SK-N-SH (cell line): ENCODE measurements around the gene ELOA. TPM values are rescaled to one million over a fixed set of nuclear protein-coding genes. Genes with fewer than 3 reads are reported as not detected.

Source experiments
- CTCF ChIA-PET: fragments of 300-600, 350-600 bp; formaldehyde crosslinking; extraction: SDS; loops from one replicate; lab custom pipeline; 2021; lab: Yijun Ruan, JAX
- POLR2A ChIA-PET: fragments of 350-600 bp; sonication (Branson Sonifier 250); formaldehyde crosslinking; extraction: SDS; loops from one replicate; lab custom pipeline; 2020; ENCODE audit warnings: antibody characterized with exemption, inconsistent platforms; lab: Yijun Ruan, JAX
- DNase-seq: peaks from one replicate; pipeline ENCODE4 v3.0.0; 2012
- H2AFZ ChIP-seq: fragments of 200-600 bp; sonication (generic); 2 replicates; pipeline ENCODE4 v1.8.1; 2016; ENCODE audit warnings: antibody characterized with exemption, mild to moderate bottlenecking, low read depth
- H3F3A ChIP-seq: fragments of 200-600 bp; sonication (generic); replicated peaks from 2 replicates; pipeline ENCODE3; 2016; ENCODE audit warnings: antibody characterized with exemption, mild to moderate bottlenecking; ENCODE audit not compliant: insufficient read depth
- H3K27ac ChIP-seq, 2 experiments: fragments of 200-500 bp in 1 of 2; fragments of 200-600 bp in 1 of 2; sonication (Bioruptor generic) in 1 of 2; sonication (generic), shearing (Covaris generic) in 1 of 2; 2 replicates each; pipeline versions ENCODE4 v1.5.1 to v1.6.1; 2014 to 2016; ENCODE audit warnings: low read depth in 2 of 2, inconsistent platforms in 1 of 2, low read length in 1 of 2, mild to moderate bottlenecking in 1 of 2, mixed read lengths in 1 of 2
- H3K27me3 ChIP-seq: fragments of 200-600 bp; sonication (generic), shearing (Covaris generic); 2 replicates; pipeline ENCODE4 v1.6.1; 2016; ENCODE audit warnings: mixed run types; ENCODE audit not compliant: insufficient read depth
- H3K36me3 ChIP-seq, 2 experiments: fragments of 200-500 bp in 1 of 2; fragments of 200-600 bp in 1 of 2; sonication (Bioruptor generic) in 1 of 2; sonication (generic) in 1 of 2; replicated peaks in 1 of 2; 2 replicates each; pipeline versions ENCODE3 to v1.5.1; 2014 to 2016; ENCODE audit warnings: low read length in 1 of 2, mild to moderate bottlenecking in 1 of 2; ENCODE audit not compliant: insufficient read depth in 2 of 2, control insufficient read depth in 1 of 2
- H3K4me1 ChIP-seq, 2 experiments: fragments of 200-500 bp in 1 of 2; fragments of 200-600 bp in 1 of 2; sonication (Bioruptor generic) in 1 of 2; sonication (generic), shearing (Covaris generic) in 1 of 2; 2 replicates each; pipeline versions ENCODE4 v1.5.1 to v1.6.1; 2014 to 2016; ENCODE audit warnings: low read depth in 1 of 2, low read length in 1 of 2, mixed run types in 1 of 2; ENCODE audit not compliant: insufficient read depth in 2 of 2, control insufficient read depth in 1 of 2
- H3K4me2 ChIP-seq: fragments of 200-600 bp; sonication (generic), shearing (Covaris generic); 2 replicates; pipeline ENCODE4 v1.6.1; 2017; ENCODE audit warnings: mixed run types
- H3K4me3 ChIP-seq, 2 experiments: fragments of 200-500 bp in 1 of 2; fragments of 200-600 bp in 1 of 2; sonication (Bioruptor generic) in 1 of 2; sonication (generic), shearing (Covaris generic) in 1 of 2; 2 replicates each; pipeline versions ENCODE4 v1.5.1 to v1.8.1; 2014 to 2016; ENCODE audit warnings: low read depth in 2 of 2, inconsistent platforms in 1 of 2, low read length in 1 of 2, mild to moderate bottlenecking in 1 of 2, mixed read lengths in 1 of 2, moderate library complexity in 1 of 2
- H3K79me2 ChIP-seq: fragments of 200-600 bp; sonication (generic); 2 replicates; pipeline ENCODE4 v1.8.1; 2017; ENCODE audit warnings: mild to moderate bottlenecking; ENCODE audit not compliant: insufficient read depth
- H3K9ac ChIP-seq: fragments of 200-600 bp; sonication (generic); 2 replicates; pipeline ENCODE4 v1.6.1; 2017; ENCODE audit warnings: mixed run types
- H3K9me2 ChIP-seq: fragments of 200-600 bp; sonication (generic); 2 replicates; pipeline ENCODE4 v1.6.1; 2017; ENCODE audit warnings: mixed run types
- H3K9me3 ChIP-seq: fragments of 200-600 bp; sonication (generic); 2 replicates; pipeline ENCODE4 v1.6.1; 2017; ENCODE audit warnings: mixed run types, mild to moderate bottlenecking, moderate library complexity
- H4K20me1 ChIP-seq: fragments of 200-600 bp; sonication (generic); 2 replicates; pipeline ENCODE4 v1.6.1; 2017; ENCODE audit warnings: mild to moderate bottlenecking, mixed run types; ENCODE audit not compliant: insufficient read depth
- ELF1 ChIP-seq: IDR thresholded peaks from 2 replicates; pipeline ENCODE4 v1.4.0; 2012
- EP300 ChIP-seq, 2 experiments: IDR thresholded peaks; 2 replicates each; pipeline versions ENCODE4 v1.4.0 to v1.6.1; 2012; ENCODE audit warnings: borderline replicate concordance in 1 of 2, low read depth in 1 of 2, low read length in 1 of 2
- FOSL2 ChIP-seq: IDR thresholded peaks from 2 replicates; pipeline ENCODE4 v1.4.0; 2012; ENCODE audit warnings: low read depth, mild to moderate bottlenecking, moderate library complexity, borderline replicate concordance
- FOXJ3 ChIP-seq: sonication (generic); formaldehyde crosslinking; IDR thresholded peaks from 2 replicates; pipeline ENCODE4 v1.5.1; 2020; ENCODE audit warnings: mild to moderate bottlenecking, missing genetic modification reagents
- GATA2 ChIP-seq: sonication (generic); formaldehyde crosslinking; IDR thresholded peaks from 2 replicates; pipeline ENCODE4 v1.5.0; 2020; ENCODE audit warnings: mild to moderate bottlenecking, missing genetic modification reagents
- JUND ChIP-seq: IDR thresholded peaks from 2 replicates; pipeline ENCODE4 v1.4.0; 2012
- MAX ChIP-seq: IDR thresholded peaks from 2 replicates; pipeline ENCODE4 v1.4.0; 2012; ENCODE audit warnings: low read depth
- MXI1 ChIP-seq: IDR thresholded peaks from 2 replicates; pipeline ENCODE4 v1.6.1; 2012; ENCODE audit warnings: mild to moderate bottlenecking, low read depth, low read length, improper control_type of control experiment
- NRF1 ChIP-seq: IDR thresholded peaks from 2 replicates; pipeline ENCODE4 v1.6.1; 2012; ENCODE audit warnings: low read depth, mild to moderate bottlenecking, low read length
- PBX3 ChIP-seq: IDR thresholded peaks from 2 replicates; pipeline ENCODE4; 2012
- POLR2AphosphoS5 ChIP-seq: IDR thresholded peaks from 2 replicates; pipeline ENCODE4 v1.6.1; 2012; ENCODE audit warnings: low read depth, low read length
- SIN3A ChIP-seq: IDR thresholded peaks from 2 replicates; pipeline ENCODE4 v1.6.1; 2012; ENCODE audit warnings: low read depth, mild to moderate bottlenecking, low read length, moderate library complexity, borderline replicate concordance
- TAF1 ChIP-seq: IDR thresholded peaks from 2 replicates; pipeline ENCODE4 v1.6.1; 2012; ENCODE audit warnings: low read depth, mild to moderate bottlenecking, low read length, moderate library complexity, borderline replicate concordance
- TCF12 ChIP-seq: IDR thresholded peaks from 2 replicates; pipeline ENCODE4 v1.4.0; 2012
- TEAD4 ChIP-seq: IDR thresholded peaks from 2 replicates; pipeline ENCODE4 v1.4.0; 2012; ENCODE audit warnings: mild to moderate bottlenecking, borderline replicate concordance; ENCODE audit not compliant: insufficient read depth
- USF2 ChIP-seq: fragments of 150-350 bp; IDR thresholded peaks from 2 replicates; pipeline ENCODE4 v1.6.1; 2017; ENCODE audit warnings: antibody characterized with exemption, low read length, low read depth, borderline replicate concordance
- YY1 ChIP-seq: IDR thresholded peaks from 2 replicates; pipeline ENCODE4 v1.4.0; 2012; ENCODE audit warnings: low read depth, mild to moderate bottlenecking
- WGBS: methylation state at CpG from one replicate; pipeline ENCODE4 v1.1.6; 2017; ENCODE audit warnings: low lambda C conversion rate; 5-methylcytosine and 5-hydroxymethylcytosine counted together
- polyA plus RNA-seq, 3 experiments: library from polyadenylated mRNA; depleted of rRNA; stranded (reverse); fragments of >200 nt; gene quantifications; 2 replicates each; pipeline ENCODE4 v1.2.3, GENCODE V29; 2012

The ELOA gene
- polyA plus RNA-seq, 1 of the 3 experiments (the other 2 are of a cell fraction), result 14.5 TPM

GRCh38 chr1:23719162-23719820 lies 24.0 kb upstream of the ELOA start:
- POLR2A ChIA-PET, result no interaction called here
- Histone ChIP-seq H4K20me1 (0 out of 2 replicates have a peak, but pooled peaks cover 25% of the 10 kb centered on the region), H3K27ac (no peak overlapping the region)

More at GRCh38 chr1:23719162-23719820, 24.0 kb upstream of the ELOA start:
- no peaks in the 10 kb centered on the region for H3F3A ChIP-seq
- CTCF ChIA-PET, result interaction anchor here (0.8 to 1.7 kb wide), 5 partner anchors 11 to 125 kb away, joined by 3 to 4 read pairs (median 3); no protein-coding TSS in a partner anchor
- no peak for DNase-seq
- H3K9me3 ChIP-seq, result no peaks in the 10 kb centered on the region
- TF ChIP-seq NRF1 (no peak), ELF1 (no peak), SIN3A (no peak), MAX (no peak), POLR2AphosphoS5 (no peak), TEAD4 (no peak), JUND (no peak), GATA2 (no peak), FOSL2 (0 out of 2 replicates have a peak, but pooled peaks have one; percentile 7), MXI1 (no peak), TCF12 (peak; percentile 16; the same call in 1 of the 2 replicates), YY1 (no peak), PBX3 (0 out of 2 replicates have a peak, but pooled peaks have one; percentile 12), EP300 (IDR thresholded peaks at IDR 0.05; ENCODE audit: borderline replicate concordance in 1 of 2, low read depth in 1 of 2, low read length in 1 of 2) (no peak), FOXJ3 (no peak), USF2 (no peak), TAF1 (no peak)
- H3K36me3 ChIP-seq, result peaks cover 0 to 3% of the 10 kb centered on the region in 2 experiments
- 84% methylated on average over 3 of the region's 3 CpGs for WGBS
- H3K9ac ChIP-seq, result no peak overlapping the region
- H3K4me2 ChIP-seq, result no peak overlapping the region
- no peaks in the 10 kb centered on the region for H3K27me3 ChIP-seq
- H3K4me1 ChIP-seq, result peaks cover 0 to 3% of the 10 kb centered on the region in 2 experiments; a peak in 1 of 4 replicates
- peaks cover 47% of the 10 kb centered on the region; the same call in 1 of the 2 replicates for H3K79me2 ChIP-seq
- H3K9me2 ChIP-seq, result no peaks in the 10 kb centered on the region
- no peak overlapping the region for H2AFZ ChIP-seq
- H3K4me3 ChIP-seq, result no peak overlapping the region
